H54 (cell line): ENCODE data around the gene THSD7A.
A peak's percentile ranks its signal among the peaks of the same experiment; 100 is the strongest.

Experiments used
- DNase-seq: peaks from one replicate; pipeline ENCODE4 v3.0.0; 2011; ENCODE audit warnings: low spot score, mixed read lengths; ENCODE audit not compliant: insufficient read length
- FAIRE-seq: peaks from 3 replicates; lab custom pipeline; 2011; peaks lifted over from hg19 to GRCh38; lab: Jason Lieb, UNC
- POLR2A ChIP-seq: IDR thresholded peaks from 2 replicates; pipeline ENCODE4 v1.6.1; 2011; ENCODE audit warnings: low read depth, mild to moderate bottlenecking, low read length

THSD7A gene

GRCh38 chr7:11835260-11835659 is 3.3 kb upstream of the THSD7A start:
- DNase-seq, result no peak
- FAIRE-seq, result peak; percentile 62
- TF ChIP-seq POLR2A, result no peak

GRCh38 chr7:11833431-11833830 is 1.4 kb upstream of the THSD7A start:
- DNase-seq (no peak), FAIRE-seq (no peak)
- TF ChIP-seq POLR2A, result no peak

- FAIRE-seq (no peak), DNase-seq (peak; percentile 11)
- TF ChIP-seq POLR2A, result no peak
Measured at GRCh38 chr7:11831156-11831735, 752 bp downstream of the THSD7A start.

GRCh38 chr7:11830582-11831155 is 1.3 kb downstream of the THSD7A start:
- DNase-seq, result peak; percentile 38
- no peak for TF ChIP-seq POLR2A
- FAIRE-seq, result peak; percentile 89

GRCh38 chr7:11829954-11830353 is 2.0 kb downstream of the THSD7A start:
- FAIRE-seq, result peak; percentile 6
- no peak for DNase-seq
- no peak for TF ChIP-seq POLR2A

GRCh38 chr7:11819947-11820346 is 12.1 kb downstream of the THSD7A start:
- no peak for TF ChIP-seq POLR2A
- DNase-seq (no peak), FAIRE-seq (no peak)

GRCh38 chr7:11819271-11819670 is 12.7 kb downstream of the THSD7A start:
- no peak for DNase-seq
- no peak for TF ChIP-seq POLR2A
- FAIRE-seq, result no peak

GRCh38 chr7:11818281-11818680 is 13.7 kb downstream of the THSD7A start:
- FAIRE-seq (no peak), DNase-seq (no peak)
- TF ChIP-seq POLR2A, result no peak

GRCh38 chr7:11817111-11817740 is 14.8 kb downstream of the THSD7A start:
- FAIRE-seq (no peak), DNase-seq (no peak)
- TF ChIP-seq POLR2A, result no peak

GRCh38 chr7:11811709-11812108 is 20.3 kb downstream of the THSD7A start:
- no peak for TF ChIP-seq POLR2A
- FAIRE-seq, result no peak
- DNase-seq, result no peak

GRCh38 chr7:11810043-11810625 is 21.9 kb downstream of the THSD7A start:
- DNase-seq, result no peak
- FAIRE-seq, result no peak
- TF ChIP-seq POLR2A, result no peak

- DNase-seq, result no peak
- FAIRE-seq, result peak; percentile 67
- no peak for TF ChIP-seq POLR2A
Measured at GRCh38 chr7:11807000-11807399, 25.0 kb downstream of the THSD7A start.

- DNase-seq (no peak), FAIRE-seq (peak; percentile 53)
- no peak for TF ChIP-seq POLR2A
Measured at GRCh38 chr7:11804621-11805020, 27.4 kb downstream of the THSD7A start.

GRCh38 chr7:11795231-11795630 is 36.8 kb downstream of the THSD7A start:
- FAIRE-seq (no peak), DNase-seq (no peak)
- TF ChIP-seq POLR2A, result no peak
